NCI-H1436 (cell line): ENCODE data around the gene AGK.
"Not testable (repeated sequence)": the region's sequence is repeated elsewhere in the genome, so short reads cannot be mapped to it uniquely, and the experiment has no call there.

ENCODE experiments used
- DNase-seq: peaks from one replicate; lab custom pipeline; 2025; lab: John Stamatoyannopoulos, UW

AGK gene

DNA sequence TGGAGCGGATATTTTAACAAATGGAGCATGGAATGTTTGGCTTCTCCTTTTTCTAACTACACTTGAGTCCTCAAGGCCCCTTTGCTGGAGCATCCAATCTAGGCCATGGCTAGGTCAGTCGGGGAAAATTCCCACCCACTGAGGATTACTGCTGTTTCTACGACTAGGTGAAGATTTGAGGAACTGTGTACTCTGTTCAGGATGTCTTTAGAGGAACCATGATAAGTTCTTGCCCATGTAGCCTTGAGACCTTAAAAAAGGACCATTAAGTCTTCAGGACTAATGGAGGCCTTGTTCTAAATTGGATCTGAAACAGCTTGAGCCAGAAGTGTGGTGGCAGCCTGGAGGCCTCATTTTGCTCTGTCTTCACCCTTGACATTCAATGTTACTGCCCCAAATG is 6.2 kb downstream of the AGK start:
- no peak for DNase-seq

DNA sequence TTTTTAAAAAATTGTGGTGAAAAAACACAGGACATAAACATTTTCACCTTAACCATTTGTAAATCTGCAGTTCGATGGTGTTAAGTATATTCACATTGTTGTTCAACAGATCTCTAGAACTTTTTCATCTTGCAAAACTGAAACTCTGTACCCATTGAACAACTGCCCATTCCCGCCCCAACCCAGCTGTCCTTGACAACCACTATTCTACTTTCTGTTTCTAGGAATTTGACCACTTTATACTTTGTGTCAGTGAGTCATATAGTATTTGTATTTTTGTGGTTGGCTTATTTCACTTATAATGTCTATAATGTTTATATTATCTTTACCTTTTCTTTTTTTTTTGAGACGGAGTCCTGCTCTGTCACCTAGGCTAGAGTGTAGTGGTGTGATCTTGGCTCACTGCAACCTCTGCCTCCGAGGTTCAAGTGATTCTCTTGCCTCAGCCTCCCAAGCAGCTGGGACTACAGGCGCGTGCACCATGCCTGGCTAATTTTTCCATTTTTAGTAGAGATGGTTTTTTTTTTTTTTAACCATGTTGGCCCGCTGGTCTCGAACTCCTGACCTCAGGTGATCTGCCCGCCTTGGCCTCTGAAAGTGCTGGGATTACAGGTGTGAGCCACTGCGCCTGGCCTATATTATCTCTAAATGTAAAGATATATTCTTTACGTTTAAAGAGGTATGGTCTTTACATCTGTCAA is 6.8 kb downstream of the AGK start:
- DNase-seq = not testable (repeated sequence)

DNA sequence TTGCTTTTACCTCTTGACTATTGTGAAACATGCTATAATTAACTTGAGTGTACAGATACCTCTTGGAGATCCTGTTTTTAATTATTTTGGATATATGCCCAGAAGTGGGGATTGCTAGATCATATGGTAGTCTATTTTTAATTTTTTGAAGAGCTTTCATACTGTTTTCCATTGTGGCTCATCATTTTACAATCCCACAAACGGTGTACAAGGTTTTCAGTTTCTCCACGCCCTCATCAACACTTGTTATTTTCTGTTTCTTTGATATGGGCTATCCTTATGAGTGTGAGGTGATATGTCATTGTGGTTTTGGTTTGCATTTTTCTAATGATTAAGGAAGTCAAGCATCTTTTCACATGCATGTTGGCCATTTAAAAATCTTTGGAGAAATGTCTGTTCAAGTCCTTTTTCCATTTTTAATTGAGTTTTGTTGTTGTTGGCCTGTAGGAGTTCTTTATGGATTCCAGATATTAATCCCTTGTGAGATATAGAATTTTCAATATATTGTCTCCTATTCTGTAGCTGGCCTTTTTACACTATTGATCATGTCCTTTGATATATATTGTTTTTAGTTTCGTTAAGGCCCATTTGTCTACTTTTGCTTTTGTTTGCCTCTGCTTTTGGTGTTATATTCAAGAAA is 7.5 kb downstream of the AGK start:
- DNase-seq = peak; percentile 61

DNA sequence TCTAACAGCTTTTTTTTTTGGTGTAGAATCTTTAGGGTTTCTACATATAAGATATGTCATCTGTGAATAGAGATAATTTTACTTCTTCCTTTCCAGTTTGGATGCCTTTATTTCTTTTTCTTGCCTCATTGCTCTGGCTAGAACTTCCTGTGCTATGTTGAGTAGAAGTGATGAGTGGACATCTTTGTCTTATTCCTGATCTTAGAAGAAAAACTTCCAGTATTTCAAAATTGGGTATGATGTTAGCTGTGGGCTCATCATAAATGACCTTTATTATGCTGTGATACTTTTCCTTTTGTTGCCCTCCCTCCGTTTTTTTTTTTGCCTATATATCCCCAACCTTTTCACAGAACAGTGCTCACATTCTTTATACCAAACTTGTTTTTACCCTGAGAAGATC is 8.8 kb downstream of the AGK start:
- DNase-seq = no peak

DNA sequence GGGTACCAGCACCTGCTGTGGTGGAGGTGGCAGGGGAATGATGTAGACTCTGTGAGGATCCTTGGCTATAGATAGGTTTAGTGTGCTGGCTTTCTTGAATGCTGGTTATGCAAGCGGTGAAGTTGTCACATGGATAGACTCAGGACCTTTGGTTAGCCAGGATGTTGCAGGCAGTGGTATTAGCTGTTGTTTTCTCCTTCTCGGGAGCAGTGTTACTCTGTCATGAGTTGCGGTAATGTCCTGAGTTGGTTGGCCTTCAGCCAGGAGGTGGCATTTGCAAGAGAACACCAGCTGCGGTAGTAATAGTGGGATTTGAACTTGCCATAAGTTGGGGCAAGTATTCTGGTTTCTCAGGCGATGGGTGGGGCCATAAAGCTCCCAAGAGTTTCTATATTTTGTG is 10.8 kb downstream of the AGK start:
- DNase-seq = no peak

DNA sequence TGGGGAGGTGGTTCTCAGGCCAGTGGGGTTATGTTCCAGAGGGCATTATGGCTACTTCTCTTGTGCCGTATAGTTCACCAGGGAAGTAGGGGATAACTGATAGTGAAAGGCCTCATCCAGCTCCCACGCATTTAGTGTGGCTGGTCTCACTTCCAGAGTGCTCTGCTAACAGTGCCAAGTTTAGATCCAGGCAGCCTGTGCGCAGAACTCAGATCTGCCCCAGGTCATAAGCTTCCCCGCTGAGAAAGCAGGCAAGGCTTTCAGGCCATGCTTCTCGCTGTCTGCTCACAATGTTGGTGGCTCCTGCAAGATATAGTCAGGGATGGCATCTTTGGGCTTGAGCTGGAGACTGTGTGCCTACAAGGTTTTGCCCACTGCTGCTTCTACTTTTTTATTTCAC is 11.3 kb downstream of the AGK start:
- no peak for DNase-seq

DNA sequence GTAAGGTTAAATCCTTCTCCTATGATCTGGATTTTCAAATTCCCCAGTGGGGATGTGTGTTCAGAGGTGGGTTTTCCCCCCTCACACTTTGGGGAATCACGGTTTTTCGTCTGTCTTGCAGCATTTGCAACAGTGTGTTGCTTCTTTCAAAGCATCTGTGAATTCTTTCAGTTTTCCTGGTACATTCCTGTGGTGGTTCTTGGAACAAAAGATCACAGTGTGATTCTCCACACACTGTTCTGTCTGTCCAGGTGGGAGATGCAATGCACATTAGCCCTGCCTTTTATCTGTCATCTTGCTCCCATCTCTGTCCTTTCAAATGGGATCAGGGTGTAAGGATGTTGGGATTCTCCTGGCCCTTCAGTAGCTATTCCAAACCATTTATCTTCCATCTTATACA is 11.8 kb downstream of the AGK start:
- DNase-seq = no peak

DNA sequence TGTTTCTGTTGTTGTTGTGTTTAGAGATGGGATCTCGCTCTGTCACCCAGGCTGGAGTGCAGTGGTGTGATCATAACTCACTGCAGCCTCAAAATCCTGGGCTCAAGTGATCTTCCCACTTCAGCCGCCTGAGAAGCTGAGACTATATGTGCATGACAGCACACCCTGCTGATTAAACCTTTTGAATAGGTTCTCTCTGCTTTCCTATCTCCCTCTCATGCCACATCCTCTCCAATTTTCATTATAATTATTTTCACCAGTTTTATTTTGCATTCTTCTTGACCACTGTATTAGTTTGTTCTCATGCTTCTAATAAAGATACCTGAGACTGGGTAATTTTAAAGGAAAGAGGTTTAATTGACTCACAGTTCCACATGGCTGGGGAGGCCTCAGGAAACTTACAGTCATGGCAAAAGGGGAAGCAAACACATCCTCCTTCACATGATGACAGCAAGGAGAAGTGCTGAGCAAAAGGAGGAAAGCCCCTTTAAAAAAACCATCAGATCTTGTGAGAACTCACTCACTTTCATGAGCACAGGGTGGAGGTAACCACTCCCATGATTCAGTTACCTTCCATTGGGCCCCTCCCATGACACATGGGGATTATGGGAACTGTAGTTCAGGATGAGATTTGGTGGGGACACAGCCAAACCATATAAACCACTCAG is 12.9 kb downstream of the AGK start:
- DNase-seq = no peak

DNA sequence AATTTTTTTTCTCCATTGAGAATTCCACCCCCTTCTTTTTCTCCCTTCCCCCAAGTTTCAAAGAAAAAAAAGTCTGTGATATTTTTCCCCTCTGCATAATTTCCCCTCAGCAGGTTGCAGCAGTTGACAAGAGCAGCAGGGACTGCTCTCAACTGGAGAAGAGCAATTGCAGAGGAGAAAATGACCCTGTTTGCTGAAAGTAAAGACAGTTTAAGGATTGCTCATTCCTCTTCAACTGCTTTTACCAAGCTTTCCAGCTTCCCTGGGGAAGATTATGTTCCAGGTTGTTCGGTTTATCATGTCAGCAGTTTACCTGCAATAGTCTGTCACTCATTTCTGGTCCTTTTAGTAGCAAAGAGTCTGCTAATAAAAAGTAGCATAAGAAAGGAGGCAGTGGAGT is 16.2 kb downstream of the AGK start:
- DNase-seq = no peak

DNA sequence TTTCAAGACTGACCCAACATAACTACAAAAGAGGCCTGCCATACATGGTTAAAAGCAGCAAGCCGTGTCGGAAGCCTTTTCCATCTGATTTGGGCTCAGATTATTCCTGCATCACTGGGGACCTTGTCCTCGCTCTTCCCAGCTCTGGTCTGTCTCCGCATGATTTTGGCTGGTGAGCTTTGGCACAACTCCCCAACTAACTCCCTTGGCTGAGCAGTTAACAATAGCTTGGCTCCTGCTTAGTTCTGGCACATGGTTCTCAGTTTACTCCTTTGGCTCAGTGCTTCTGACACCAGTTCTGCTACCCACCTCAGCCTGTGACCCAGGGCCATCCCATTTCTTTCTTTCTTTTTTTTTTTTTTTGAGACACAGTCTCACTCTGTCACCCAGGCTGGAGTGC is 17.0 kb downstream of the AGK start:
- no peak for DNase-seq

DNA sequence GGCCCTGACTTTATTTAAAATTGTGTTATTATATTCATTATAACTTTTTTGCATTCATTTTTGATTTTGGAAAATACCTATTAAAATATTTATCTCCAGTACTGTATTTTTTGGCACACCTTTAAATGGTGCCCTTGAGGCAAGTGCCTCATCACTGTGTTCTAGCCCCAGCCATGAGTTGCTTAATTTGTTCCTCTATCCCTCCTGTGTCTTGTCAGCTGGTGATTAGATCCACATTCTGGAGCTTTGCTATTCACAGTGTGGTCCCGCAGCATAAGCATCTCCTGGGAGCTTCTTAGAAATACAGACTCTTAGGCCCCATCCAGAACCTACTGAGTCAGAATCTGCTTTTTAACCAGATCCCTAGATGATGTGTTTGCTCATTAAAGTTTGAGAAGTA is 19.8 kb downstream of the AGK start:
- DNase-seq = no peak

DNA sequence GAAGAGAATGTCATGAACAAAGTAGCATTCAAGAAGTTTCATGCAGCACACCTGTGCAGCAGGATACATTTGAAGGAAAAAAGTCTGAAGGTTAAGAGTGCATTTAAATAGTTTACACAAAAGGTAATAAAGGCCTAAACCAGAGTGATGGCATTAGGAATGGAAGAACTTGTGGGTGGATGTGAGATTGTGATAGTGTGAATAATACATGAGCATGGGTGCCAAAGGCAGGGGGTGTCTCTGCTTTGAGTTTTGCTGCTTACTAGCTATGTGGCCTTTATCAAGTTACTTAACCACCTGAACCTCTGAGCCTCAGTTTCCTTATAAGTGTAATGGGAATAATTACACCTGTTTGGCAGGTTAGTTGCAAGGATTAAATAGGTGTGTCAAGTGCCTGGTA is 21.0 kb downstream of the AGK start:
- DNase-seq = no peak

DNA sequence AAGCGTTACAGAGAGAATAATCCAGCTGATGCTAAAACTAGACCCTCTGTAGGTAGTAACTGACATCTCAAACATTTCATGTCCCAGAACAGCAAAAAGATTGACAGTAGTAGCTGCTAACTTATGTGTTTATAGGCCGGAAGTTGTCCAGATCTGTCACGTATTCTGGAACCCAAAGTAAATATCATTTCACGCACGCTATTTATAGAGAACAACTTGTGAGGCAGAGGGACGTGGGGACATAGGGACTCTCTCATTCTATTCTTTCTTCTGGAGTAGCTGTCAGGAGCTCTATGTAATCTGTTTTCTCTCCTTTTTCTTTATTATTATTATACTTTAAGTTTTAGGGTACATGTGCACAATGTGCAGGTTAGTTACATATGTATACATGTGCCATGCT is 22.3 kb downstream of the AGK start:
- no peak for DNase-seq

DNA sequence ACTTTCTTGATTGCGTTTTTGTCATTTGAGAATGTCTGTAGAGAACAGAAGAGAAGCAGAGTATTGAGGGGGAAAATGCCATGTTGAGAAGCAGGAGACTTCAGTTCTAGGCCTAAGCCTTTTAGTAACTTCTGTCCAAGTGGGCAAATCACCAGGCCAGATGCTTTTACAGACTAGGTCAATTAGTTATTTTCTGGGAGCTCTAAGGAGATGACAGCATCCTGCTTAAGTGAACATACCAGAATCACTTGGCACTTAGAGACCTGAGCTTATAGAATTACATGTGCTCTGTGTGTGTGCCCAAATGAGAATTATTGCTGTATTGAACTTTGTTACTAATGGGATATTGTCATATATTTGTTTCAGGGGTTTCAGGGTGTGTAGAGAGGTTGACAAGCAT is 24.0 kb downstream of the AGK start:
- no peak for DNase-seq

DNA sequence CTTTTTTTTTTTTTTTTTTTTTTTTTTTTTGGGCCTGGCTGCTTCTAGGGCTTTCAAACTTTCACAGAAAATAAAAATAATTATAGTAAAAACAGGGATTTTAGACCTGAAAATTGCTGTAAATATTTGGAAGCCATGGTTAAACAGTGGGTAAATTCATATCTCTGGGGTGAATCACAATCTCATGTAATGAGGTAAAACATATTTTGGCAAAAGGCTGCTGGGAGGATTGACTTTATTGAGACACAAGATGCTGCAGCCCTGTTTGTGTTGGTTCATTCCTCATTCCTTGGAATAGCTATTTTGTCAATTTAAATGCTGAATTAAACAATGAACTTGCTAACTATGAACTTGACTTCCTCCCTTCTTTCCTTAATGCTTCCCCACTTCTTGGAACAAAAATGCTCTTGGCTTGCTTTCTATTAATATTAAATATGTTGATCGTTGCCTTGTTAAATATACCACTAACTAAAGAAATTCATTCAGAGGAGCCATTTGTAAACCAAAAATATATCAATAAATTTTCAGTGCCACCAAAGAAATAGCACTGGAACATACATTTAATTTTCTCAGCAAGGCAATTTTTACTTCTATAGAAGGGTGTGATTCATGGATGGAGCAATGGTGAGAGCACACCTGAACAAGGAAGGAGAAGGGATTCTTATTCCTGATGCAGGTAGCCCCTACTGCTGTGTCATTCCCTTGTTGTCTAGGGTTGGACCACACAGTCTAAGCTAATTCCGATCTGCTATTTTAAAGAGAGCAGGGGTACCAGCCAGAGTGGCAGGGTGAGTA is 24.6 kb downstream of the AGK start:
- DNase-seq = no peak

DNA sequence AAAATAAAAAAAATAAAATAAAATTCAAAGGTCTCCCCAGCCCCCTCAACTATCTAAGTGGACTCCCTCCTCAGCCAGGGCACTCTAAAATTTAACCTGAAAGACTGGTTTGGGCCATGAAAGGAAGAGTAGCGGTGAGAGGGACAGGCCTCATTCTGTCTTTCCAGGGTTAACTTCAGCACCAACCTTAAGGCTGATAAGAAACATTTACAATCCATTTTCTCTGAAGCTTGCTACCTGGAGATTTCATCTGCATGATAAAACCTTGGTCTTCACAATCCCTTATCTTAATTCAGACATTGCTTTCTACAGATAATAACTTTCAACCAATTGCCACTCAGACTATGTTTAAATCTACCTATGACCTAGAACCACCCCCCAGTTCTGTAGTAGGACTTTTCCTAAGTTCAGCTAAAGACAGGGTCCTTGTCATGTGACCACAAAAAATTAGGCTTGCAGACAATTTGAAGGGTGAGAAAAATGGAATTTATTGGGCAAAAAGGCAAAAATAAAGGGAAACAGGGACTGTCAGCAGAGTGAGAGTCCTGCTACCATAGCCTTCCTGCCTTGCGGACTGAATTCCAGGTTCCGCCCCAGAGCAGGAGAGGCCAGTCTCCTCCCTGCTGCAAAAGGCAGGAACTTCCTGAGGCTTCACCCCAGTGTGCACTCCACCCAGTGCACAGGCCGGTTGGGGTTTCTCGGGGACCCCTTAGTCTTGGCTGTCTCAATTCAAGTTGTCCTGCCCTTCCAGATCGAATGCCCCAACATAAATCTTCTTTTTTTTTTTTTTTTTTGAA is 26.0 kb downstream of the AGK start:
- no peak for DNase-seq

DNA sequence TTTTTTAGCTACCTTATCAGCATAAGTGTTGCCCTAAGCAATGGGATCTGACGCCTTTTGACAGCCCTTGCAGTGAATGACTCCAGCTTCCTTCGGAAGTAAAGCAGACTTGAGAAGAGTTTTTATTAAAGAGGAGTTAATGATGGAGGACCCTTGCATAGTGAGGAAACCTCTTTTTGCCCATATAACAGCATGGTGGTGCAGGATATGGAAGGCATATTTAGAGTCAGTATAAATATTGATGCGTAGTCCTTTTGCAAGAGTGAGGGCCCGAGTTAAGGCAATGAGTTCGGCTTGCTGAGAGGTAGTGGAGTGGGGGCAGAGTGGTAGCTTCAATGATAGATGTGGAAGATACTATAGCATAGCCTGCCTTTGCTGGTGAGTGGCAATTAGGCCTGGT is 28.7 kb downstream of the AGK start:
- DNase-seq = not testable (repeated sequence)

DNA sequence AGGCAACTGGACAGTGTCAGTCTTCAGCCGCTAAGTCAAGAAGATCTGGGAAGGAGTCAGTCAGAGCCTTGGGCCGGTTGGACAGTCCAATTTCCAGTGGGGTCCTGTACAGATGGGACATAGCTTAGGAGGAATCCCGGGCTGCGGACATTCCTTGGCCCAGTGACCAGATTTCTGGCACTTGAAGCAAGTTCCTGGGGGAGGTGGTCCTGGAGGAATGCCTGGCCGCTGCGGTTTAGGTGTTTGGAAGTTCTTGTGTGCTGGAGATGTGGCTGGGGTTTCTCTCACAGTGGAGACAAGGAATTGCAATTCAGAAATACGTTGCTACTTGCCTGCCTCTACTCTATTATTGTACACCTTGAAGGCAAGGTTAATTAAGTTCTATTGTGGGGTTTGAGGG is 30.9 kb downstream of the AGK start:
- DNase-seq = not testable (repeated sequence)

DNA sequence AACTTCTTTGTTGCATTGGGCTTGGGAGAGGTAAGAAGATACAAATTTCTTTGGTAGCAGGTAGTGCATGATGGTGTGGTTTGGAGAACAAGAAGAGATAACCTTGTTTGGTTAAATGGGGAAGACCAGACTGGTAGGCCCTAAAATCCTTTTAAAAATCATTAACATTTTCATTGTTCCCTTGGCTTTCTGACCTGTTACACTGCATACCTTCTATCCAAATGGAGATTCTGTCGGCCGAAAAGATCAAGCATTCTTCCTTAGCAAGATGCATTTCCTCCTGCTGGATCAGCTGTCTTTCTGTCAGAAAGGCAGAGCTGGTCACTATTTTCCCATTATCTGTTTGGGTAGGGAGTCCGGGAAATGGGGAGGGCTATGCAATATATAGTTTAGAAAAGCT is 33.7 kb downstream of the AGK start:
- no peak for DNase-seq

DNA sequence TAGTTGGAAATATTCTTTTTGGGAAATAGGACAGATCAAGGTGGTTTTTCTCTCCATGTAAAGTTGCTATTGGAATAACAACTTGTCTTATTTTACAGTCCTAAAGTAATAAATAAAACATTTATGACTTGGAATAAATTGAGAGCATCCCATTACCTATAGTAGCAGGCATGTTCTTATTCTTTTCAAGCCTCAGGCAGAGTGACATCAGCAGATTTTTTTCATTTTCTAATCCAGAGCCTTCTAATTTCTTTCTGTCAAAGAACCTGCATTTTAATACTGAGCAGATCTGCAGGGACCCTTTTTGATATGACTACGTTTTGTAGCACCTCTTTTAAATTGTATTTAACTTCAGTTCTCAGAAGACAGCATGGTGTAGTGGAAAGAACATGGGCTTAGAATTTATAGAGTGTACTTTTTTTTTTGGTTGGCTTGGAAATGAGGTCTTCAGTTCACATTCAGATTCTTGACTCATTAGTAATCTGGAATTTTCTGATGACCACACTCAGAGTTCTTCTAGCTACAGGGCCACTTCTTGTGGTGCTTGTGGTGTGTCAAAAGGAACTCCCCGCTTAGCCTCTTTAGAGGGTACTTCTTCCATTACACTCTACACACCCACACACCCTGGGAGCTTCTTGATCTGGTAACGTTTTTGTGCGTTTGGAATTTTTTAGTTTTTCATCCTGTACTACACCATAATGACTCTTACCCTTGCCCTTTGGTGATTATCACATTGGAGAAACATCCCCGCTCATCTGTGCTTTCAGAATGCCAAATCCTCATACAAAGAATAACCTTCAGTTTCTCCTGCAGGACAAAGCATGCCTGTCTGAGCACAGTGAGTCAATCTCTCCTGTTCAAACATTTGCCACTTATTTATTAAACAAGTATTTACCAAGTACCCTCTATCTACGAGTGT is 34.6 kb downstream of the AGK start:
- DNase-seq = no peak

DNA sequence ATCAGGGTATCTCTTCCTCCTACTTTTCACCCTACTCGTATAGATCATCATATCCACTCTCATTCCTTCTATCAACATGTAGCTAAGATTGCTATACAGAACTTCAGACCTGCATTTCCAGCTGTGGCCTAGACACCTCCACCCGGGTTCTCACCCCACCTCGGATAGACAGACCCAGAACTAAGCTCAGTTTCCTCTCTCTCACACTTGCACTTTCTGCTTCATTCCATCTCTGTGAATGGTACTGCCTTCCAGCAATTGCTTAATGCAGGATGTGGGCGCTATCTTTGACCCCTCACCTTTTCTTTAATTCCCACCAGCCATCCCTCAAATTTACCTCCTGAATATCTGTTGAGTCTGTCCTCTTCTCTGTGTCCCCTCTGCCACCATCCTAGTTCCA is 35.7 kb downstream of the AGK start:
- DNase-seq = no peak
